HepG2 (cell line): ENCODE results near the gene ATP6V1C2. TPM values are rescaled to one million over a fixed set of nuclear protein-coding genes. Genes with fewer than 3 reads are reported as not detected.

Experiments
- ATAC-seq: fragments of 200-7000 bp; cut with Tn5 transposase; 3 replicates; pipeline ENCODE4 v1.9.1; 2020; ENCODE audit warnings: mild to moderate bottlenecking, moderate library complexity
- BruUV-seq: library from RNA; stranded (reverse); fragments of 400-500 nt; replicated peaks from 2 replicates; lab custom pipeline; 2021; lab: Mats Ljungman, UMichigan
- CTCF ChIA-PET: fragments of 300-600 bp; formaldehyde crosslinking; extraction: SDS; loops from one replicate; lab custom pipeline; 2021; ENCODE audit warnings: low total read pairs, inconsistent platforms, low intra/inter-chr PET ratio; lab: Yijun Ruan, JAX
- POLR2A ChIA-PET: fragments of 350-600 bp; sonication (Branson Sonifier 250); formaldehyde crosslinking; loops from one replicate; lab custom pipeline; 2020; ENCODE audit warnings: antibody characterized with exemption, inconsistent platforms; lab: Yijun Ruan, JAX
- DNase-seq: peaks from one replicate; pipeline ENCODE4 v3.0.0-alpha.2; 2015; ENCODE audit warnings: low spot score
- FAIRE-seq: peaks from 3 replicates; lab custom pipeline; 2011; peaks lifted over from hg19 to GRCh38; lab: Jason Lieb, UNC
- H2AFZ ChIP-seq: one replicate; pipeline ENCODE4 v1.6.1; 2011; ENCODE audit warnings: low read length, inconsistent platforms
- H3K27ac ChIP-seq: fragments of 300-600 bp; 3 replicates; pipeline ENCODE4 v1.8.0; 2011; ENCODE audit warnings: mixed run types, mild to moderate bottlenecking, mixed read lengths, low read length, inconsistent platforms; ENCODE audit not compliant: insufficient read depth; ENCODE audit errors: extremely low read length
- H3K27me3 ChIP-seq, 2 experiments: fragments of 200-600 bp in 1 of 2; 2 replicates in 1 of 2; 3 replicates in 1 of 2; pipeline versions ENCODE4 v1.6.0 to v1.8.0; 2011; ENCODE audit warnings: low read length in 2 of 2, mild to moderate bottlenecking in 2 of 2, moderate library complexity in 2 of 2, inconsistent platforms in 1 of 2; ENCODE audit not compliant: insufficient read depth in 2 of 2, control insufficient read depth in 1 of 2
- H3K36me3 ChIP-seq, 2 experiments: fragments of 200-600 bp in 1 of 2; replicated peaks in 1 of 2; 2 replicates in 1 of 2; 3 replicates in 1 of 2; pipeline versions ENCODE4 v1.5.1 to v1.8.0; 2011; ENCODE audit warnings: low read length in 2 of 2, inconsistent platforms in 1 of 2; ENCODE audit not compliant: insufficient read depth in 2 of 2, control insufficient read depth in 1 of 2
- H3K4me1 ChIP-seq: 2 replicates; pipeline ENCODE4 v1.5.1; 2012; ENCODE audit warnings: low read length, inconsistent platforms; ENCODE audit not compliant: insufficient read depth
- H3K4me2 ChIP-seq: 2 replicates; pipeline ENCODE4 v1.6.0; 2011; ENCODE audit warnings: low read depth, low read length, inconsistent platforms
- H3K4me3 ChIP-seq, 3 experiments: fragments of 200-600 bp in 1 of 3; sonication (generic), shearing (Covaris generic) in 1 of 3; replicated peaks in 1 of 3; 2 replicates each; pipeline ENCODE4 v1.5.1; 2011 to 2016; ENCODE audit warnings: low read length in 3 of 3, inconsistent platforms in 2 of 3, low read depth in 2 of 3, mild to moderate bottlenecking in 2 of 3, control low read depth in 1 of 3, mixed read lengths in 1 of 3; ENCODE audit not compliant: insufficient read depth in 1 of 3
- H3K79me2 ChIP-seq: one replicate; pipeline ENCODE4 v1.6.1; 2011; ENCODE audit warnings: low read length, inconsistent platforms; ENCODE audit not compliant: insufficient read depth
- H3K9ac ChIP-seq: 2 replicates; pipeline ENCODE4 v1.6.0; 2011; ENCODE audit warnings: mild to moderate bottlenecking, low read depth, low read length, inconsistent platforms; ENCODE audit not compliant: insufficient read depth
- H3K9me3 ChIP-seq: 2 replicates; pipeline ENCODE4 v1.5.1; 2012; ENCODE audit warnings: mild to moderate bottlenecking, low read length
- H4K20me1 ChIP-seq: 2 replicates; pipeline ENCODE4 v1.6.0; 2011; ENCODE audit warnings: inconsistent platforms, mild to moderate bottlenecking, low read length, moderate library complexity; ENCODE audit not compliant: insufficient read depth
- AGO2 ChIP-seq: fragments of 200-400 bp; formaldehyde crosslinking; optimal IDR thresholded peaks from 2 replicates; pipeline ENCODE3; 2017; ENCODE audit warnings: mild to moderate bottlenecking, low read depth, low read length, moderate library complexity
- ARHGAP35 ChIP-seq: sonication (generic); formaldehyde crosslinking; IDR thresholded peaks from 2 replicates; pipeline ENCODE4 v1.9.0; 2022; ENCODE audit warnings: mild to moderate bottlenecking, inconsistent platforms, moderate library complexity, missing genetic modification reagents, borderline replicate concordance
- ARID4A ChIP-seq: sonication (generic); formaldehyde crosslinking; IDR thresholded peaks from 2 replicates; pipeline ENCODE4 v1.5.0; 2020; ENCODE audit warnings: mild to moderate bottlenecking, missing genetic modification reagents, borderline replicate concordance
- POLR2G ChIP-seq: fragments of 200-400 bp; formaldehyde crosslinking; IDR thresholded peaks from 2 replicates; pipeline ENCODE4 v1.6.1; 2018; ENCODE audit warnings: mild to moderate bottlenecking, low read depth, low read length, moderate library complexity
- WGBS: methylation state at CpG from one replicate; pipeline ENCODE4 v1.1.6; 2017; ENCODE audit warnings: low lambda C conversion rate; 5-methylcytosine and 5-hydroxymethylcytosine counted together
- in situ Hi-C: cut with HindIII; loops from 2 replicates; pipeline ENCODE4 v1.10.0; 2017; ENCODE audit warnings: low pct_unique_long_range_greater_than_20kb; ENCODE audit not compliant: extremely low pct_ligation_motif_present
- intact Hi-C: fragments of 100-400 bp; cut with micrococcal nuclease; formaldehyde crosslinking; loops from one replicate; pipeline ENCODE4 v1.10.0; 2022; ENCODE audit not compliant: unreplicated experiment
- polyA plus RNA-seq, 8 experiments: library from polyadenylated mRNA; depleted of rRNA in 3 of 8; stranded (reverse) in 7 of 8; unstranded in 1 of 8; fragments of >200 nt; fragmentation: Illumina TruSeq in 4 of 8; extraction: Trizol in 4 of 8; gene quantifications; 2 replicates each; pipeline versions ENCODE4 v1.2.1 to v1.2.3, GENCODE V29; 2011 to 2016; ENCODE audit warnings: low read depth in 4 of 8, missing spikeins in 1 of 8, mixed read lengths in 1 of 8; ENCODE audit not compliant: insufficient read depth in 1 of 8
- total RNA-seq, 5 experiments: library from RNA; depleted of rRNA; stranded (reverse); fragments of >200 nt; fragmentation: Illumina TruSeq; extraction: Trizol; gene quantifications; 2 replicates each; pipeline ENCODE4 v1.2.3, GENCODE V29; 2016; ENCODE audit warnings: low read depth in 1 of 5

Gene ATP6V1C2
- total and polyA plus RNA-seq, 2 of the 13 experiments (the other 11 are each of a cell fraction or from before 2014, with no cell fraction given) = 0.04 to 0.29 TPM

GRCh38 chr2:10776231-10776977 is 55.0 kb downstream of the ATP6V1C2 start:
- WGBS = 97% methylated on average over 21 of the region's 27 CpGs
- no peak for TF ChIP-seq ARHGAP35 (CRISPR knock-in tag)
- TF ChIP-seq AGO2 = peak; percentile 35
- 0 out of 2 replicates have a peak, but pooled peaks have one; percentile 16 for TF ChIP-seq ARID4A (CRISPR knock-in tag)
- TF ChIP-seq POLR2G = 0 out of 2 replicates have a peak, but pooled peaks have one; percentile 17
- H3K9me3 ChIP-seq = no peaks in the 10 kb centered on the region
- H3K4me3 ChIP-seq = no peak overlapping the region
- no peak for DNase-seq
- no peaks in the 10 kb centered on the region; the same call in 1 of the 2 replicates for H4K20me1 ChIP-seq
- CTCF ChIA-PET = no interaction called here
- no peak overlapping the region for H3K4me2 ChIP-seq
- POLR2A ChIA-PET = no interaction called here
- FAIRE-seq = no peak
- no peak for ATAC-seq
- H3K9ac ChIP-seq = no peak overlapping the region
- H3K4me1 ChIP-seq = no peaks in the 10 kb centered on the region
- no peaks in the 10 kb centered on the region for H3K79me2 ChIP-seq
- no TSS peak for BruUV-seq
- H3K36me3 ChIP-seq = peaks cover 11 to 24% of the 10 kb centered on the region in 2 experiments; a peak in 4 of 5 replicates
- no peak overlapping the region for H2AFZ ChIP-seq
- intact Hi-C loops = no loop called here
- peaks cover 0 to 5% of the 10 kb centered on the region in 2 experiments; a peak in 1 of 5 replicates for H3K27me3 ChIP-seq
- in situ Hi-C loops = no loop called here
- no peak overlapping the region for H3K27ac ChIP-seq
